ENCODE results near the gene PLA2G2D.
"Not testable (repeated sequence)": the region's sequence is repeated elsewhere in the genome, so short reads cannot be mapped to it uniquely, and the experiment has no call there.

Gene PLA2G2D

GRCh38 chr1:20137604-20138003, 18.3 kb upstream of the PLA2G2D start:
- no peaks in the 10 kb centered on the region for H3K36me3 ChIP-seq
- H3K27ac ChIP-seq, result no peak overlapping the region
- H3K4me3 ChIP-seq (ENCODE audit: low read depth in 1 of 2, low read length in 1 of 2), result no peak overlapping the region
- no peak for TF ChIP-seq CTCF (IDR thresholded peaks at IDR 0.05)
- H3K27me3 ChIP-seq, result peaks cover 7% of the 10 kb centered on the region
- H3K9me3 ChIP-seq, result no peaks in the 10 kb centered on the region
- H3K4me1 ChIP-seq (ENCODE audit: control insufficient read depth in 1 of 2, insufficient read depth in 1 of 2, low read depth in 1 of 2, low read length in 1 of 2), result no peaks in the 10 kb centered on the region

DNA sequence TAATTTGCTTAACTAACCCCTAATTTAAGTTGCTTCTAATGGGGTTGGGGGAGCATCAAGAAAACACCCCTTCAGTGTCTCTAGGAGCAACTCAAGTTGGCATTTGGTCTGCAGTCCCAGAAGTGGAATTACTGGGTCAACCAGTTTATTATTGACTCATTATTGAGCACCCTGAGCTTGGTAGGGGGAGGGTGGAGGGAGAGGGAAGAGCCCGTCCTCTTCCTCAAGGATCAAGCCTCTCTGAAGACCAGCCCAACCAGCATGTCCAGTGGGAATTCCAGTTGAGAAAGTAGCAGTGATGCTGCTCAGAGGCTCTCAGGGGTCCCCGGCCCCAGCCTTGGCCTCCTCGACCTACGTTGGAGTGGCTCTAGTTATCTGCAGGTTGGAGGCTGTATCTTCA, 17.7 kb upstream of the PLA2G2D start:
- TF ChIP-seq CTCF (IDR thresholded peaks at IDR 0.05), result no peak
- no peak overlapping the region for H3K27ac ChIP-seq

DNA sequence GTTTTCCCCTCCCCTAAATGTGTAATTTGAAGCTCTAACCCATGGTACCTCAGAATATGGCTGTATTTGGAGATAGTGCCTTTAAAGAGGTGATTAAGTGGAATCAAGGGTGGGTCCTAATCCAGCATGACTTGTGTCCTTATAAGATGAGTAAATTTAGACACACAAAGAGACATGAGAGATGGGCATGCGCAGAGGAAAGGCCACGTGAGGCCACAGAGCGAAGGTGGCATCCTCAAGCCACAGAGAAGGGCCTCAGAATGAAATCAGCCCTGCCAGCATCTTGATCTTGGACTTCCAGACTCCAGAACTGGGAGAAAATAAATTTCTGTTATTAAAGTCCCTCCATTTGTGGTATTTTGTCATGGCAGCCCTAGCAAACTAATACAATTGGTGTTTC, 16.9 kb upstream of the PLA2G2D start:
- H3K4me3 ChIP-seq (ENCODE audit: low read depth in 1 of 2, low read length in 1 of 2), result no peak overlapping the region
- peaks cover 7% of the 10 kb centered on the region for H3K27me3 ChIP-seq
- H3K9me3 ChIP-seq, result no peaks in the 10 kb centered on the region
- no peaks in the 10 kb centered on the region for H3K36me3 ChIP-seq
- no peak overlapping the region for H3K27ac ChIP-seq
- no peak for TF ChIP-seq CTCF (IDR thresholded peaks at IDR 0.05)
- no peaks in the 10 kb centered on the region for H3K4me1 ChIP-seq (ENCODE audit: control insufficient read depth in 1 of 2, insufficient read depth in 1 of 2, low read depth in 1 of 2, low read length in 1 of 2)

More for the DNA sequence above, 17.7 kb upstream of the PLA2G2D start:
- no peaks in the 10 kb centered on the region for H3K36me3 ChIP-seq
- H3K9me3 ChIP-seq, result no peaks in the 10 kb centered on the region
- H3K4me3 ChIP-seq (ENCODE audit: low read depth in 1 of 2, low read length in 1 of 2), result no peak overlapping the region
- H3K27me3 ChIP-seq, result peaks cover 7% of the 10 kb centered on the region
- no peaks in the 10 kb centered on the region for H3K4me1 ChIP-seq (ENCODE audit: control insufficient read depth in 1 of 2, insufficient read depth in 1 of 2, low read depth in 1 of 2, low read length in 1 of 2)

DNA sequence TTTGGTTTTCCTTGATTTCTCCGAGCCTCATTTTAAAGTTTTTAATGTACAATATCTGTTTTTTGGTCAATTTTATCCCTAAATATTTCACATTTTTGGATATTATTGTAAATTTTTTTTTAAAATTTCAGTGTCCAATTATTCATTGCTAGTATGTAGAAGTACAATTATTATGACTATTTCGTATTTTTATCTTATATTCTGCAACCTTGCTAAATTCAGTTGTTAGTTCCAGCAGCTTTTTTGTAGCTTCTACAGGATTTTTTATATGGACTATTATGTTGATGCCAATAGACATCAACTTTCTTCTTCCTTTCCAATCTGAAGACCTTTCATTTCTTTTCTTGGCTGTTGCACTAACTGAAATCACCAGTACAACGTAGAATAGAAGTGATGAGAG, 15.7 kb upstream of the PLA2G2D start:
- Histone ChIP-seq H3K27me3 (peaks cover 7% of the 10 kb centered on the region), H3K9me3 (no peaks in the 10 kb centered on the region), H3K4me1 (ENCODE audit: control insufficient read depth in 1 of 2, insufficient read depth in 1 of 2, low read depth in 1 of 2, low read length in 1 of 2) (no peaks in the 10 kb centered on the region), H3K27ac (no peak overlapping the region), H3K4me3 (ENCODE audit: low read depth in 1 of 2, low read length in 1 of 2) (no peak overlapping the region), H3K36me3 (no peaks in the 10 kb centered on the region)
- TF ChIP-seq CTCF (IDR thresholded peaks at IDR 0.05), result no peak

- not testable (repeated sequence) for H3K27me3 ChIP-seq; H3K9me3 ChIP-seq; H3K4me3 ChIP-seq (ENCODE audit: low read depth in 1 of 2, low read length in 1 of 2); H3K27ac ChIP-seq; H3K4me1 ChIP-seq (ENCODE audit: control insufficient read depth in 1 of 2, insufficient read depth in 1 of 2, low read depth in 1 of 2, low read length in 1 of 2); H3K36me3 ChIP-seq
These were observed 11.2 kb upstream of the PLA2G2D start for GRCh38 chr1:20130518-20130917.

DNA sequence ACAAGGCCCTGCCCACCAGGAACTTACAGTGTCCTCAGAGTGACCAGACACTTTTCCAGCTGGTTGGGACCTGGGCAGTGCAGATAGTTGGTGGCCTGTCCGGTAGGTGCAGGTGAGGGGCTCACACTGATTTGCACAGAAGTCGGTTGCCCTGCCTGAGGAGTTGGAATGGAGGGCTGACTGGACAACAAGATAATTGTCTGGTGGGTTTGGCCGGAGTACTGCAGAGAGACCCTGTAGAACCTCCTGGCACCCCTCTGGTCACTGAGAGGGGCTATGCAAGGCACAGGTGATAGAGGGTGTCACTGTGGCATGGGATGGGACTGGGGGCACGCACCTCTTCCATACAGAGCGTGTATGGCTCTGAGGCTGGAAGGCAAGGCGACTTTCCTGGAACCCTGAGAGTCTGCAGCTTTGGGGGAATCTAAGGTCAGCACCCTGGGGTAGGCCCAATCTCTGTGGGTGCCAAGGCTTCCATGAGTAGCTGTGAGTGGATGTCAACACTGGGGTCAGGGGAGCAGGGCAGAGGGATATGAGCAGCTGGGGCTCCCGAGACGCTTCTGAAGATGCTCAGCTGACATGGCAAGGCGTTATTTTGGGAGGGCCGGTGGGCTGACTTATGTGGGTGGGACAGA, 7.6 kb upstream of the PLA2G2D start:
- H3K27me3 ChIP-seq, result peaks cover 19% of the 10 kb centered on the region
- no peaks in the 10 kb centered on the region for H3K4me1 ChIP-seq (ENCODE audit: control insufficient read depth in 1 of 2, insufficient read depth in 1 of 2, low read depth in 1 of 2, low read length in 1 of 2)
- H3K4me3 ChIP-seq (ENCODE audit: low read depth in 1 of 2, low read length in 1 of 2), result no peak overlapping the region
- no peaks in the 10 kb centered on the region for H3K36me3 ChIP-seq
- no peaks in the 10 kb centered on the region for H3K9me3 ChIP-seq
- no peak overlapping the region for H3K27ac ChIP-seq
- TF ChIP-seq CTCF (IDR thresholded peaks at IDR 0.05), result no peak

Data from neutrophil (primary cell).